ENCODE measurements around the gene USP32. TPM values are rescaled to one million over a fixed set of nuclear protein-coding genes. Genes with fewer than 3 reads are reported as not detected.

The USP32 gene
- total RNA-seq, 1 experiment from 2014 or later = 103 TPM

DNA sequence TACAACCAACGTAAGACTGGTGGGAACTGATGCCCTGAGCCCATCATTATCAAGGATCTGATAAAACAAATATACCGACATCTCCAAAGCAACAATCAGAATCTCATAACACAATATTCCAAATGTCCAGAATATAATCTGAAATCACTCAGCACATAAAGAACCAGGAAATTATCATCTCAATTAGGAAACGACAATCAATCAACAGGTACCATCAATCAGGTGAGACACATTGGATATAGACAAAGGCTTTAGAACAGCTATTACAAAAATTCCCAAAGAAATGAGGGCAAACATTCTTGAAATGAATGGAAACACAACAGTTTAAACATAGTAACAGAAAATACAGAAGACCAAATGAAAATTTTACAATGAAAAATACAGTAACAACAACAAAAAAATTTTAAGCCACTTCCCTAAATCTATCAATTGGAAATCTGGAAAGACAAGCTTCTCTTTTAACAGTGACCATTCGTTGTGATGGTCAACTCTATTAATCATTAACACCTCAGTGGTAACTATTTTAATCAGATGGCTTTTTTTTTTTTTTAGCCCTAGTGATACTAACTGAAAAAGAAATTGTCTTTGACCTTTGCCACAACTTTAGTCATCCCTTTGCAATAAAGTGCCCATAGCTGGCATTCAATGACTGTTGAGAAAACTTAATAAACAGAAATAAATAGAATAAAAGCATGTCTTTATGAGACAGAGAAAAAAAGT lies 70.4 kb downstream of the USP32 start:
- CTCF ChIA-PET = interaction anchor here (0.7 kb wide), 1 partner anchor 315 kb away, joined by 4 read pairs; no protein-coding TSS in a partner anchor

DNA sequence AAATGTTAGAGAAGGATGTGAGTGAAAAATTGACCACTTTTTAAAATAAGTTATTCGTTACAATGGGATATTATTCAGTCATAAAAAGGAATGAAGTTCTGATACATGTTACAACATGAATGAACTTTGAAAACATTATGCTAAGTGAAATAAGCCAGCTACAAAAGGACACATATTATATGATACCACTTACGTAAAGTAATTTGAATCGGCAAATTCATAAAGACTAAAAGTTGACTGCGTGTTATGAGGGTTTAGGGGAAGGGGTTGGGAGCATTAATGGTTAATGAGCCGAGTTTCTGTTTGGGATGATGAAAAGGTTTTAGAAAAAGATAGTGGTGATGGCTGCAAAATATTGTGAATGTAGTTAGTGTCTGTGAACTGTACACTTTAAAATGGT lies 73.1 kb downstream of the USP32 start:
- DNase-seq (ENCODE audit: low spot score) (no peak), ATAC-seq (no peak)
- H3K27ac Mint-ChIP-seq = peak overlapping the region; percentile 64
- no peaks in the 10 kb centered on the region for H3K27me3 Mint-ChIP-seq (ENCODE audit: low read depth)
- CTCF ChIA-PET = interaction anchor here (1.4 kb wide), 1 partner anchor 102 kb away, joined by 3 read pairs; no protein-coding TSS in a partner anchor
- H3K4me3 Mint-ChIP-seq = no peak overlapping the region
- peaks cover 33% of the 10 kb centered on the region for H3K4me1 Mint-ChIP-seq
- H3K9me3 Mint-ChIP-seq = no peaks in the 10 kb centered on the region
- POLR2A ChIA-PET = no interaction called here
- no peaks in the 10 kb centered on the region for H3K36me3 Mint-ChIP-seq
- TF ChIP-seq JAZF1 (CRISPR knock-in tag; IDR thresholded peaks at IDR 0.05) = no peak
- TF ChIP-seq, protein P1, sequence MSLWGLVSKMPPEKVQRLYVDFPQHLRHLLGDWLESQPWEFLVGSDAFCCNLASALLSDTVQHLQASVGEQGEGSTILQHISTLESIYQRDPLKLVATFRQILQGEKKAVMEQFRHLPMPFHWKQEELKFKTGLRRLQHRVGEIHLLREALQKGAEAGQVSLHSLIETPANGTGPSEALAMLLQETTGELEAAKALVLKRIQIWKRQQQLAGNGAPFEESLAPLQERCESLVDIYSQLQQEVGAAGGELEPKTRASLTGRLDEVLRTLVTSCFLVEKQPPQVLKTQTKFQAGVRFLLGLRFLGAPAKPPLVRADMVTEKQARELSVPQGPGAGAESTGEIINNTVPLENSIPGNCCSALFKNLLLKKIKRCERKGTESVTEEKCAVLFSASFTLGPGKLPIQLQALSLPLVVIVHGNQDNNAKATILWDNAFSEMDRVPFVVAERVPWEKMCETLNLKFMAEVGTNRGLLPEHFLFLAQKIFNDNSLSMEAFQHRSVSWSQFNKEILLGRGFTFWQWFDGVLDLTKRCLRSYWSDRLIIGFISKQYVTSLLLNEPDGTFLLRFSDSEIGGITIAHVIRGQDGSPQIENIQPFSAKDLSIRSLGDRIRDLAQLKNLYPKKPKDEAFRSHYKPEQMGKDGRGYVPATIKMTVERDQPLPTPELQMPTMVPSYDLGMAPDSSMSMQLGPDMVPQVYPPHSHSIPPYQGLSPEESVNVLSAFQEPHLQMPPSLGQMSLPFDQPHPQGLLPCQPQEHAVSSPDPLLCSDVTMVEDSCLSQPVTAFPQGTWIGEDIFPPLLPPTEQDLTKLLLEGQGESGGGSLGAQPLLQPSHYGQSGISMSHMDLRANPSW (CRISPR knock-in tag; conservative IDR thresholded peaks at IDR 0.05; ENCODE audit: low read depth) = no peak
- TF ChIP-seq IRF2 (CRISPR knock-in tag; IDR thresholded peaks at IDR 0.05; ENCODE audit: borderline replicate concordance, low read depth) = no peak
- TF ChIP-seq, protein P2, sequence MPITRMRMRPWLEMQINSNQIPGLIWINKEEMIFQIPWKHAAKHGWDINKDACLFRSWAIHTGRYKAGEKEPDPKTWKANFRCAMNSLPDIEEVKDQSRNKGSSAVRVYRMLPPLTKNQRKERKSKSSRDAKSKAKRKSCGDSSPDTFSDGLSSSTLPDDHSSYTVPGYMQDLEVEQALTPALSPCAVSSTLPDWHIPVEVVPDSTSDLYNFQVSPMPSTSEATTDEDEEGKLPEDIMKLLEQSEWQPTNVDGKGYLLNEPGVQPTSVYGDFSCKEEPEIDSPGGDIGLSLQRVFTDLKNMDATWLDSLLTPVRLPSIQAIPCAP (CRISPR knock-in tag; IDR thresholded peaks at IDR 0.05) = no peak
- TF ChIP-seq, protein P3, sequence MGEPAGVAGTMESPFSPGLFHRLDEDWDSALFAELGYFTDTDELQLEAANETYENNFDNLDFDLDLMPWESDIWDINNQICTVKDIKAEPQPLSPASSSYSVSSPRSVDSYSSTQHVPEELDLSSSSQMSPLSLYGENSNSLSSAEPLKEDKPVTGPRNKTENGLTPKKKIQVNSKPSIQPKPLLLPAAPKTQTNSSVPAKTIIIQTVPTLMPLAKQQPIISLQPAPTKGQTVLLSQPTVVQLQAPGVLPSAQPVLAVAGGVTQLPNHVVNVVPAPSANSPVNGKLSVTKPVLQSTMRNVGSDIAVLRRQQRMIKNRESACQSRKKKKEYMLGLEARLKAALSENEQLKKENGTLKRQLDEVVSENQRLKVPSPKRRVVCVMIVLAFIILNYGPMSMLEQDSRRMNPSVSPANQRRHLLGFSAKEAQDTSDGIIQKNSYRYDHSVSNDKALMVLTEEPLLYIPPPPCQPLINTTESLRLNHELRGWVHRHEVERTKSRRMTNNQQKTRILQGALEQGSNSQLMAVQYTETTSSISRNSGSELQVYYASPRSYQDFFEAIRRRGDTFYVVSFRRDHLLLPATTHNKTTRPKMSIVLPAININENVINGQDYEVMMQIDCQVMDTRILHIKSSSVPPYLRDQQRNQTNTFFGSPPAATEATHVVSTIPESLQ (CRISPR knock-in tag; IDR thresholded peaks at IDR 0.05) = no peak
- no peak for TF ChIP-seq SOX15 (CRISPR knock-in tag; IDR thresholded peaks at IDR 0.05)
- TF ChIP-seq, protein P4, sequence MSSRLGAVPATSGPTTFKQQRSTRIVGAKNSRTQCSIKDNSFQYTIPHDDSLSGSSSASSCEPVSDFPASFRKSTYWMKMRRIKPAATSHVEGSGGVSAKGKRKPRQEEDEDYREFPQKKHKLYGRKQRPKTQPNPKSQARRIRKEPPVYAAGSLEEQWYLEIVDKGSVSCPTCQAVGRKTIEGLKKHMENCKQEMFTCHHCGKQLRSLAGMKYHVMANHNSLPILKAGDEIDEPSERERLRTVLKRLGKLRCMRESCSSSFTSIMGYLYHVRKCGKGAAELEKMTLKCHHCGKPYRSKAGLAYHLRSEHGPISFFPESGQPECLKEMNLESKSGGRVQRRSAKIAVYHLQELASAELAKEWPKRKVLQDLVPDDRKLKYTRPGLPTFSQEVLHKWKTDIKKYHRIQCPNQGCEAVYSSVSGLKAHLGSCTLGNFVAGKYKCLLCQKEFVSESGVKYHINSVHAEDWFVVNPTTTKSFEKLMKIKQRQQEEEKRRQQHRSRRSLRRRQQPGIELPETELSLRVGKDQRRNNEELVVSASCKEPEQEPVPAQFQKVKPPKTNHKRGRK (CRISPR knock-in tag; IDR thresholded peaks at IDR 0.05; ENCODE audit: borderline replicate concordance) = no peak
- no peak for TF ChIP-seq SMAD4 (CRISPR knock-in tag; IDR thresholded peaks at IDR 0.05)
- no peak for TF ChIP-seq TEAD1 (CRISPR knock-in tag; IDR thresholded peaks at IDR 0.05)
- no peak for TF ChIP-seq TP53 (CRISPR knock-in tag; IDR thresholded peaks at IDR 0.05)
- TF ChIP-seq, protein P5, sequence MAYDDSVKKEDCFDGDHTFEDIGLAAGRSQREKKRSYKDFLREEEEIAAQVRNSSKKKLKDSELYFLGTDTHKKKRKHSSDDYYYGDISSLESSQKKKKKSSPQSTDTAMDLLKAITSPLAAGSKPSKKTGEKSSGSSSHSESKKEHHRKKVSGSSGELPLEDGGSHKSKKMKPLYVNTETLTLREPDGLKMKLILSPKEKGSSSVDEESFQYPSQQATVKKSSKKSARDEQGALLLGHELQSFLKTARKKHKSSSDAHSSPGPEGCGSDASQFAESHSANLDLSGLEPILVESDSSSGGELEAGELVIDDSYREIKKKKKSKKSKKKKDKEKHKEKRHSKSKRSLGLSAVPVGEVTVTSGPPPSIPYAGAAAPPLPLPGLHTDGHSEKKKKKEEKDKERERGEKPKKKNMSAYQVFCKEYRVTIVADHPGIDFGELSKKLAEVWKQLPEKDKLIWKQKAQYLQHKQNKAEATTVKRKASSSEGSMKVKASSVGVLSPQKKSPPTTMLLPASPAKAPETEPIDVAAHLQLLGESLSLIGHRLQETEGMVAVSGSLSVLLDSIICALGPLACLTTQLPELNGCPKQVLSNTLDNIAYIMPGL (CRISPR knock-in tag; IDR thresholded peaks at IDR 0.05) = no peak
- TF ChIP-seq TCF7 (CRISPR knock-in tag; IDR thresholded peaks at IDR 0.05; ENCODE audit: low read depth) = no peak
- no peak for TF ChIP-seq ZNF121 (CRISPR knock-in tag; IDR thresholded peaks at IDR 0.05)
- TF ChIP-seq RELA (CRISPR knock-in tag; IDR thresholded peaks at IDR 0.05; ENCODE audit: borderline replicate concordance) = no peak

More for the DNA sequence above, 70.4 kb downstream of the USP32 start:
- POLR2A ChIA-PET = no interaction called here
- Mint-ChIP-seq H3K9me3 (no peaks in the 10 kb centered on the region), H3K27me3 (ENCODE audit: low read depth) (no peaks in the 10 kb centered on the region), H3K4me1 (peaks cover 30% of the 10 kb centered on the region), H3K27ac (peak overlapping the region; percentile 80; the same call in 1 of the 2 replicates), H3K36me3 (no peaks in the 10 kb centered on the region), H3K4me3 (no peak overlapping the region)
- TF ChIP-seq PRRX2 (CRISPR knock-in tag; IDR thresholded peaks at IDR 0.05) = no peak
- TF ChIP-seq IRF2 (CRISPR knock-in tag; IDR thresholded peaks at IDR 0.05; ENCODE audit: borderline replicate concordance, low read depth) = no peak
- no peak for TF ChIP-seq ZNF396 (CRISPR knock-in tag; IDR thresholded peaks at IDR 0.05; ENCODE audit: borderline replicate concordance)
- TF ChIP-seq MYBL2 (CRISPR knock-in tag; IDR thresholded peaks at IDR 0.05) = no peak
- no peak for TF ChIP-seq SMAD3 (CRISPR knock-in tag; IDR thresholded peaks at IDR 0.05; ENCODE audit: borderline replicate concordance)
- TF ChIP-seq, protein P6, sequence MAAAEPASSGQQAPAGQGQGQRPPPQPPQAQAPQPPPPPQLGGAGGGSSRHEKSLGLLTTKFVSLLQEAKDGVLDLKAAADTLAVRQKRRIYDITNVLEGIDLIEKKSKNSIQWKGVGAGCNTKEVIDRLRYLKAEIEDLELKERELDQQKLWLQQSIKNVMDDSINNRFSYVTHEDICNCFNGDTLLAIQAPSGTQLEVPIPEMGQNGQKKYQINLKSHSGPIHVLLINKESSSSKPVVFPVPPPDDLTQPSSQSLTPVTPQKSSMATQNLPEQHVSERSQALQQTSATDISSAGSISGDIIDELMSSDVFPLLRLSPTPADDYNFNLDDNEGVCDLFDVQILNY (CRISPR knock-in tag; IDR thresholded peaks at IDR 0.05) = no peak
- TF ChIP-seq, protein P7, sequence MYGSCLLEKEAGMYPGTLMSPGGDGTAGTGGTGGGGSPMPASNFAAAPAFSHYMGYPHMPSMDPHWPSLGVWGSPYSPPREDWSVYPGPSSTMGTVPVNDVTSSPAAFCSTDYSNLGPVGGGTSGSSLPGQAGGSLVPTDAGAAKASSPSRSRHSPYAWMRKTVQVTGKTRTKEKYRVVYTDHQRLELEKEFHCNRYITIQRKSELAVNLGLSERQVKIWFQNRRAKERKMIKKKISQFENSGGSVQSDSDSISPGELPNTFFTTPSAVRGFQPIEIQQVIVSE (CRISPR knock-in tag; IDR thresholded peaks at IDR 0.05; ENCODE audit: borderline replicate concordance) = no peak
- TF ChIP-seq, protein P5 (CRISPR knock-in tag; IDR thresholded peaks at IDR 0.05) = no peak
- ATAC-seq = no peak
- DNase-seq (ENCODE audit: low spot score) = no peak

Measured in WTC11 (cell line).